Measurements from ENCODE around the gene MYG1.
"Not testable (repeated sequence)": the region's sequence is repeated elsewhere in the genome, so short reads cannot be mapped to it uniquely, and the experiment has no call there.

MYG1 gene

GRCh38 chr12:53327435-53328042, 28.0 kb downstream of the MYG1 start:
- ATAC-seq = no peak
- Mint-ChIP-seq H3K4me1 (peaks cover 25% of the 10 kb centered on the region), H3K4me3 (no peak overlapping the region), H3K27ac (no peak overlapping the region), H3K36me3 (ENCODE audit: low read depth) (no peaks in the 10 kb centered on the region), H3K27me3 (peaks cover 9% of the 10 kb centered on the region), H3K9me3 (no peaks in the 10 kb centered on the region)
- no peak for DNase-seq

DNA sequence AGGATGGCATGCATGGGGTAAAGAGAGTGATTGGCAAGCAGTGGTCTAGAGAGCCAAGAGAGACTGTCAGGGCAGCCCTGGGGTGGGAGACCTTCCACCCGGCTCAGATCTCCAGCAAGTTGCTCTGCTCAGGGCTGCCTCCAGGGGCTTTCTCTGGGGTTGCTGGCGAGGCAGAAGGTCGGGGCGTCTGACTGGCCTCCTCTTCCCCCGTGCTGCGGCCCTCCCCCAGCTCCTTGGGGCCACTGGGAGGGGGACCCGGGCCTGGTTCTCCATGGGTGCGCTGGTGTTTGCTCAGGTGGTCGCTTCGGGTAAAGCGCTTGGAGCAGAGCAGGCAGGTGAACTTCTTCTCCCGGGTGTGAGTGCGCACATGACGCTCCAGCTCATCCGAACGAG, 28.5 kb downstream of the MYG1 start:
- no peak for ATAC-seq
- Mint-ChIP-seq H3K4me1 (peaks cover 22% of the 10 kb centered on the region), H3K4me3 (no peak overlapping the region), H3K36me3 (ENCODE audit: low read depth) (no peaks in the 10 kb centered on the region), H3K27me3 (peaks cover 10% of the 10 kb centered on the region), H3K9me3 (no peaks in the 10 kb centered on the region), H3K27ac (no peak overlapping the region)
- DNase-seq = no peak

DNA sequence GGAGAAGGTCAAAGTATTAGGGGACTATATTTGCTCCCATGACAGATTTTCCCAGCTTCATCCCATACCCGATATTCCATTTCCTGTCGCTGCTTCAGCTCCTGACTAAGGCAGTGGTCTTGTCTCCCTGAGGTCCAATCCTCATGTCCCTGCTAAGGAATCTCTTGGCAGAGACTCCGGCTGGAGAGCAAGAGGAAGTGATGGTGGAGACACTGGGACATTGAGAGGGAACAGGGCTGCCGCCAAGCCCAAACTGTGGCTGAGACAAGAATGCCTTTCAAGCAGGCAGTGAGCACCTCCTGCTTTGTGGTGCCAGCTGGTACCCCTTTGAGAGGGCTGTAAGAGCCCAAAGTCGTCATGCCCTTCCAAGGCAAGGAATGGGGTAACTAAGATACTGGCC, 31.2 kb downstream of the MYG1 start:
- Mint-ChIP-seq H3K4me1 (peaks cover 9% of the 10 kb centered on the region), H3K36me3 (ENCODE audit: low read depth) (no peaks in the 10 kb centered on the region), H3K4me3 (no peak overlapping the region), H3K27ac (no peak overlapping the region), H3K27me3 (peaks cover 22% of the 10 kb centered on the region), H3K9me3 (no peaks in the 10 kb centered on the region)
- no peak for ATAC-seq
- no peak for DNase-seq

- not testable (repeated sequence) for ATAC-seq; DNase-seq; H3K4me1 Mint-ChIP-seq; H3K36me3 Mint-ChIP-seq (ENCODE audit: low read depth); H3K9me3 Mint-ChIP-seq; H3K27ac Mint-ChIP-seq; H3K4me3 Mint-ChIP-seq
- H3K27me3 Mint-ChIP-seq = peaks cover 33% of the 10 kb centered on the region
Observed at GRCh38 chr12:53332339-53332738, 32.8 kb downstream of the MYG1 start.

DNA sequence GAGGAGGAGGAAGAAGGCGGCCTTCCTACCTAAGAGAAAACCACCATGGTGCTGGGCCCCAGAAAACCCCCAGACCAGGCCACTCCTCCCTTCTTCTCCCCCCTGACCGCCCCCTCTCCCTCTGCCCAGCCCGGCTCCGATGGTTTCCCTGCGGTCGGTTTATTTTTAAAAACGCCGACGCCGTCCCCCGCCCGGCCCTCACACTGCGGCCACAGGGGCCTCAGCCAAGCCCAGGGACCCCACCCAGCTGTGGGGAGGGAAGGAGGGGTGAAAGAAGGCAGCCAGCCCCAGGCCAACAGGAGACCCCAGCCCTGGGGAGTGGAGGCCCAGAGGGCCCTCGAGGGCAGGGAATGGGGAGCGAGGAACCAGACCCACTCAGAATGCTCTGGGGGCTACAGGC, 33.2 kb downstream of the MYG1 start:
- ATAC-seq (no peak), DNase-seq (no peak)
- peaks cover 33% of the 10 kb centered on the region for H3K27me3 Mint-ChIP-seq
- H3K4me3 Mint-ChIP-seq = no peak overlapping the region
- no peaks in the 10 kb centered on the region for H3K9me3 Mint-ChIP-seq
- no peaks in the 10 kb centered on the region for H3K36me3 Mint-ChIP-seq (ENCODE audit: low read depth)
- peaks cover 5% of the 10 kb centered on the region for H3K4me1 Mint-ChIP-seq
- no peak overlapping the region for H3K27ac Mint-ChIP-seq

DNA sequence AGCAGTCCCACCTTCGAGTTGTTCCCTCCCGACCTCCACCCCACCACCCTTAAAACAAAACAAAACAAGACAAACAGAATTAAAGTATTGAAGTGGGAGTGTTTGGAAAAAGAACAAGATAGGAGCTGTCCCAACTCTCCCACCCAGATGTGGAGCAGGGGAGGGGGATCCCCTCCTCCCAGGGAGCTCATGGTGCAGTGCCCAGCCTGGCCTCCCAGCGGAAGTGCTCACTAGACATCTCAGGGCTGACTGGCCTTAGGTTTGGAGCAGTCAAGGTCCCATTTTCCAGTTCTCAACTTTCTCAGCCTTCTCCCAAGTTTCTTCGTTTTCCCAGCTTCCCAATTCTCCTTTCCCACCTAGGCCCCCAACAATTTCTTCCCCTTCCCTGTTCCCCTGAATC, 33.8 kb downstream of the MYG1 start:
- Mint-ChIP-seq H3K9me3 (no peaks in the 10 kb centered on the region), H3K27me3 (peaks cover 38% of the 10 kb centered on the region), H3K4me3 (no peak overlapping the region), H3K27ac (no peak overlapping the region), H3K36me3 (ENCODE audit: low read depth) (no peaks in the 10 kb centered on the region), H3K4me1 (peaks cover 7% of the 10 kb centered on the region)
- no peak for ATAC-seq
- no peak for DNase-seq

DNA sequence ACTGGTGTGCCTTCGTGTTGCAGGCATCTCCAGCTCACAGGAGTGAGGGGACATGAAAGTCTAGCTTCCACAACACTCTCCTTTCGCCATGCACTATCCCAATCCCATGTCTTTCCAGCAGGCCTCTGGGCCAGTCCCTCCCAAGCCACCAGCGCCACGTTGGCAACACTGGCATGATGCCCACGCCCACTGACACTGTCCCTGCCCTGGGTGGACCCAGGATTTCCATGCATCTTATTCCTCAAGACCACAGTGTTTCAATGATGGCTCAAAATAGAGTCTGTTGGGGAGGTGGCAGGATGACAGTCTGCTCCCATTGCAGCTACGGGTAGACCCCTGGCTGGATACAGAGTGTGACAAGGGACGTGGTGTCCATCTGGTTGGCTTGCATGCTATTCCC, 34.4 kb downstream of the MYG1 start:
- Mint-ChIP-seq H3K4me3 (no peak overlapping the region), H3K27me3 (peaks cover 40% of the 10 kb centered on the region), H3K27ac (no peak overlapping the region), H3K4me1 (peaks cover 7% of the 10 kb centered on the region), H3K9me3 (no peaks in the 10 kb centered on the region), H3K36me3 (ENCODE audit: low read depth) (no peaks in the 10 kb centered on the region)
- DNase-seq (no peak), ATAC-seq (no peak)

GRCh38 chr12:53334822-53335221, 35.3 kb downstream of the MYG1 start:
- H3K27me3 Mint-ChIP-seq = peaks cover 43% of the 10 kb centered on the region
- DNase-seq (no peak), ATAC-seq (no peak)
- no peaks in the 10 kb centered on the region for H3K9me3 Mint-ChIP-seq
- peaks cover 9% of the 10 kb centered on the region for H3K4me1 Mint-ChIP-seq
- no peaks in the 10 kb centered on the region for H3K36me3 Mint-ChIP-seq (ENCODE audit: low read depth)
- no peak overlapping the region for H3K27ac Mint-ChIP-seq
- H3K4me3 Mint-ChIP-seq = no peak overlapping the region

DNA sequence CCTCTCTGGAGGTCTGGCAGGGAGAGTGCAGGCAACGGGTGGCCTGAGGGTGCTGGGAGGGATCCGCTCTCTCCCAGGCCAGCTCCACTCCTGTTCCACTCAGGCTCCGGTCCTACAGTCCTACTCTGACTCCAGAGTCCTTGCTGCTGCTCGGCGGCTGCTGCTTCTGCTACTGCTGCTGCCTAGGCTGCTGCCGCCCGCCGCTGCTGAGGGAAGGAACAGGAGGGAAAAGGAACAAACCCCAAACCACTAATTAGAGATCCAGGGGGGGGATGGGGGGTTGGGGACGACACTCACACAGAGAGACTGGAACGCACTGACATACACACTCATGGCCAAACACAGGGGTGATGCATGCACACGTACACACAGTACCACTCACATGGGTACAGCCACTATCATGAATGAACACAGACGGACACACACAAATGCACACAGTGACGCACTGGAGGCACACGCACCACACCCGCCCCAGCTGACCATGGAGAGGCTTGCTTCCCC, 36.7 kb downstream of the MYG1 start, which contains the start of gene SP7:
Gene SP7 (minus strand): TSS at position 174 of the 501 bp plus-strand sequence. CDS start 708 bp downstream, outside the sequence.
- H3K4me3 Mint-ChIP-seq = no peak within 1 kb of the TSS
- H3K36me3 Mint-ChIP-seq (ENCODE audit: low read depth) = no peaks in the 10 kb centered on the region
- DNase-seq (no peak), ATAC-seq (no peak)
- peaks cover 19% of the 10 kb centered on the region for H3K4me1 Mint-ChIP-seq
- no peak within 1 kb of the TSS for H3K27ac Mint-ChIP-seq
- H3K9me3 Mint-ChIP-seq = no peaks in the 10 kb centered on the region
- H3K27me3 Mint-ChIP-seq = peaks cover 48% of the 10 kb centered on the region

DNA sequence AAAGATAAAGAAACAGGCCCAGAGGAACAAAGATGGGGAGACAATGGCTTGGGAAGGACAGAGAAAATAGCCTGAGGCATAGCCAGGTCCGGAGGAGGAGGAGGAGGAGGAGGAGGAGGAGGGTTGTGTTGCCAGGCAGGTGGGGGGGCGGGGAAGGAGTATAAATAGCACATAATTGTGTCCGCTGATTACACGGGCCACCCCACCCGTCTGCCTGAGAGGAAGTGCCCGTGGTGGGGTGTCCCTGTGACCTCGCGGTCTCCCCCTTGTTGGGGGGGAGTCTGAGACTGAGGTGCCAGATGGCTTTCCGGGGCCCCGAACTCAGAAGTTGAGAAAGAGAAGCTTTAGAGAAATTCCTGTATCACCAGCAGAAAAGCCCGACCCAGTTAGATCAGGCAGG, 38.5 kb downstream of the MYG1 start:
- no peaks in the 10 kb centered on the region for H3K9me3 Mint-ChIP-seq
- no peak overlapping the region for H3K4me3 Mint-ChIP-seq
- no peak overlapping the region for H3K27ac Mint-ChIP-seq
- no peaks in the 10 kb centered on the region for H3K36me3 Mint-ChIP-seq (ENCODE audit: low read depth)
- peaks cover 46% of the 10 kb centered on the region for H3K27me3 Mint-ChIP-seq
- DNase-seq (no peak), ATAC-seq (no peak)
- peaks cover 19% of the 10 kb centered on the region for H3K4me1 Mint-ChIP-seq

DNA sequence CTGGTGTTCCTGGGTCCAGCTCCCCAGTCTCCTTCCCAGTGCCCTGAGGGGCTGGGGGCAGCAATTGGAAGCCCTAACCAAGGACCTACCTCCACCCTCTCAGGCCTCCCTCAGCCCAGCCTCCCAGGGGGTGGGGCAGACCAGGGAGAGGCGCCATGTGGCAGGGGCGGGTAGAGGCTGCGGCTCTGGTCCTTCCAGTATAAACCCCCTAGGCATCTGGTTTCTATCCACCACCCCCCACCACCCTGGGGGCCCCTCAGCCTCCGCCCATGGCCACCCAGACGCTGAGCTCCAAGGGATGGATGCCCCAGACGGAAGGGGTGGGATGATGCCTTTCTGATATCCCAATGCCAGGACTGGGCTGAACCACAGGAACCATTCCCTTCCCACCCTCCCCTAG, 39.4 kb downstream of the MYG1 start:
- Mint-ChIP-seq H3K4me3 (no peak overlapping the region), H3K9me3 (no peaks in the 10 kb centered on the region), H3K27ac (no peak overlapping the region), H3K4me1 (peaks cover 22% of the 10 kb centered on the region), H3K27me3 (peaks cover 46% of the 10 kb centered on the region), H3K36me3 (ENCODE audit: low read depth) (no peaks in the 10 kb centered on the region)
- ATAC-seq (no peak), DNase-seq (no peak)

- H3K27ac Mint-ChIP-seq = peak overlapping the region; percentile 24
- no peaks in the 10 kb centered on the region for H3K9me3 Mint-ChIP-seq
- H3K4me1 Mint-ChIP-seq = peaks cover 32% of the 10 kb centered on the region
- no peak overlapping the region for H3K4me3 Mint-ChIP-seq
- ATAC-seq (peak; percentile 50), DNase-seq (peak; percentile 32)
- H3K36me3 Mint-ChIP-seq (ENCODE audit: low read depth) = no peaks in the 10 kb centered on the region
- H3K27me3 Mint-ChIP-seq = peaks cover 36% of the 10 kb centered on the region
Observed at GRCh38 chr12:53340398-53340797, 40.9 kb downstream of the MYG1 start.

DNA sequence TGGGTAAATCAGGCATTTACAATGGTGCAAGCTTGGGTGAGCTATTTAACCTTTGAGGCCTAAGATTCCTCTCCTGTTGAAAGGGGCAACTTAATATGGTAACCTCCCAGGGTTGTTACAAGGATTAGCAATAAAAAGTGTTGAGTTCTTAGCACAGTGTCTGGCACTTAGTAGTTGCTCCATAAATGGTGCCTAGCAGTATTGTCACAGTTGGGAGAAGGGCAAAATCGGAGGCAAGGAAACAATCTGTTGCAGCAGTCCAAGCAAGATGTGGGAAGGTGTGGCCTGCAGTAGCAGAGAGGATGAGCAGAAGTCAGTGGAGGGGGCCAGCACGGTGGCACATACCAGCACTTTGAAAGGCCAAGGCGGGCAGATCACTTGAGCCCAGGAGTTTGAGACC, 44.0 kb downstream of the MYG1 start:
- no peak for ATAC-seq
- DNase-seq = no peak
- Mint-ChIP-seq H3K27me3 (peaks cover 14% of the 10 kb centered on the region), H3K4me1 (peaks cover 27% of the 10 kb centered on the region), H3K4me3 (no peak overlapping the region), H3K27ac (no peak overlapping the region), H3K9me3 (no peaks in the 10 kb centered on the region), H3K36me3 (ENCODE audit: low read depth) (no peaks in the 10 kb centered on the region)

- peaks cover 13% of the 10 kb centered on the region for H3K27me3 Mint-ChIP-seq
- peaks cover 27% of the 10 kb centered on the region for H3K4me1 Mint-ChIP-seq
- no peak overlapping the region for H3K27ac Mint-ChIP-seq
- no peak for DNase-seq
- no peak for ATAC-seq
- no peaks in the 10 kb centered on the region for H3K36me3 Mint-ChIP-seq (ENCODE audit: low read depth)
- peak overlapping the region; percentile 57 for H3K4me3 Mint-ChIP-seq
- H3K9me3 Mint-ChIP-seq = no peaks in the 10 kb centered on the region
Observed at GRCh38 chr12:53343969-53344368, 44.5 kb downstream of the MYG1 start.

DNA sequence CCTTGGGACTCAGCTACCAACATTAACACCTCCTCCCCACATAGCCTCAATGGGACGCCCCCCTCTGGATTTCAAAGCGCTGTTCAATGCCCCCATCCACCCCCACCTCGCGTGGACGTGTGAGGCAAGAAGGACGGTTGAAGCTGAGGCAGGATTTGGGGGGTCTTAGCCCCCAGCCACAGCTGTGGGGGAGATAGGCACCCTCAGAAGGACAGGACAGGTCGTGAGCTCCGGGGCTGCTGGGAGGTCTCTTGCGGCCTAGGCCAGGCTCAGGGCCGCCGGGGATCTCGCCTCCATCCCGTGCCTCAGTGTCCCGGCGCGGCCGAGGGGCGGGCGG, 45.0 kb downstream of the MYG1 start:
- Mint-ChIP-seq H3K27me3 (peaks cover 10% of the 10 kb centered on the region), H3K36me3 (ENCODE audit: low read depth) (no peaks in the 10 kb centered on the region), H3K4me3 (peak overlapping the region; percentile 57), H3K27ac (no peak overlapping the region), H3K9me3 (no peaks in the 10 kb centered on the region), H3K4me1 (peaks cover 27% of the 10 kb centered on the region)
- DNase-seq = no peak
- ATAC-seq = no peak
